ENCODE measurements around the gene ACAP1.

- TF ChIP-seq POLR2A (IDR thresholded peaks at IDR 0.05) (no peak), POLR2AphosphoS5 (IDR thresholded peaks at IDR 0.05) (no peak)
- TF ChIP-seq, protein P1, sequence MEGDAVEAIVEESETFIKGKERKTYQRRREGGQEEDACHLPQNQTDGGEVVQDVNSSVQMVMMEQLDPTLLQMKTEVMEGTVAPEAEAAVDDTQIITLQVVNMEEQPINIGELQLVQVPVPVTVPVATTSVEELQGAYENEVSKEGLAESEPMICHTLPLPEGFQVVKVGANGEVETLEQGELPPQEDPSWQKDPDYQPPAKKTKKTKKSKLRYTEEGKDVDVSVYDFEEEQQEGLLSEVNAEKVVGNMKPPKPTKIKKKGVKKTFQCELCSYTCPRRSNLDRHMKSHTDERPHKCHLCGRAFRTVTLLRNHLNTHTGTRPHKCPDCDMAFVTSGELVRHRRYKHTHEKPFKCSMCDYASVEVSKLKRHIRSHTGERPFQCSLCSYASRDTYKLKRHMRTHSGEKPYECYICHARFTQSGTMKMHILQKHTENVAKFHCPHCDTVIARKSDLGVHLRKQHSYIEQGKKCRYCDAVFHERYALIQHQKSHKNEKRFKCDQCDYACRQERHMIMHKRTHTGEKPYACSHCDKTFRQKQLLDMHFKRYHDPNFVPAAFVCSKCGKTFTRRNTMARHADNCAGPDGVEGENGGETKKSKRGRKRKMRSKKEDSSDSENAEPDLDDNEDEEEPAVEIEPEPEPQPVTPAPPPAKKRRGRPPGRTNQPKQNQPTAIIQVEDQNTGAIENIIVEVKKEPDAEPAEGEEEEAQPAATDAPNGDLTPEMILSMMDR (IDR thresholded peaks at IDR 0.05 in 8 of 11, conservative IDR thresholded peaks at IDR 0.05 in 3 of 11), result no peak
Measured at GRCh38 chr17:7354262-7354843, 18.0 kb downstream of the ACAP1 start.
